Endothelial cell of umbilical vein (primary cell): ENCODE measurements around the gene PRKCQ. TPM values are rescaled to one million over a fixed set of nuclear protein-coding genes. Genes with fewer than 3 reads are reported as not detected.

Experiments
- BruUV-seq: library from RNA; stranded (reverse); fragments of 400-500 nt; replicated peaks from 2 replicates; lab custom pipeline; 2021; lab: Mats Ljungman, UMichigan
- CTCF ChIA-PET: fragments of 300-600, 350-600 bp; sonication (Branson Sonifier 250); formaldehyde crosslinking; loops from one replicate; lab custom pipeline; 2021; ENCODE audit warnings: antibody characterized with exemption, inconsistent platforms; lab: Charles Lee
- POLR2A ChIA-PET: fragments of 300-600, 350-600 bp; sonication (Branson Sonifier 250); formaldehyde crosslinking; loops from one replicate; lab custom pipeline; 2021; ENCODE audit warnings: antibody characterized with exemption, inconsistent platforms; lab: Charles Lee
- DNase-seq: peaks from one replicate; pipeline ENCODE4 v3.0.0-alpha.2; 2011; ENCODE audit warnings: low read depth, low spot score
- FAIRE-seq: peaks from 2 replicates; lab custom pipeline; 2011; peaks lifted over from hg19 to GRCh38; lab: Jason Lieb, UNC
- H2AFZ ChIP-seq: 2 replicates; pipeline ENCODE4 v1.6.0; 2012; ENCODE audit warnings: low read depth, low read length, control low read depth, inconsistent platforms
- H3K27ac ChIP-seq: 2 replicates; pipeline ENCODE4 v1.5.1; 2011; ENCODE audit warnings: low read depth, mild to moderate bottlenecking, control low read depth, low read length, moderate library complexity; ENCODE audit not compliant: insufficient read depth
- H3K27me3 ChIP-seq, 2 experiments: 2 replicates each; pipeline versions ENCODE4 v1.6.0 to v1.6.1; 2011; ENCODE audit warnings: low read length in 2 of 2, mixed read lengths in 1 of 2; ENCODE audit not compliant: control insufficient read depth in 2 of 2, insufficient read depth in 2 of 2
- H3K36me3 ChIP-seq, 2 experiments: 2 replicates in 1 of 2; 3 replicates in 1 of 2; pipeline ENCODE4 v1.5.1; 2011; ENCODE audit warnings: low read length in 2 of 2, mild to moderate bottlenecking in 1 of 2, moderate library complexity in 1 of 2; ENCODE audit not compliant: control insufficient read depth in 2 of 2, insufficient read depth in 2 of 2; ENCODE audit errors: extremely low read depth in 1 of 2
- H3K4me1 ChIP-seq: 3 replicates; pipeline ENCODE4 v1.5.1; 2011; ENCODE audit warnings: mild to moderate bottlenecking, low read length; ENCODE audit not compliant: control insufficient read depth, insufficient read depth; ENCODE audit errors: extremely low read depth
- H3K4me2 ChIP-seq: 2 replicates; pipeline ENCODE4 v1.6.1; 2011; ENCODE audit warnings: low read length, control low read depth, mixed read lengths; ENCODE audit not compliant: insufficient read depth
- H3K4me3 ChIP-seq, 3 experiments: fragments of 200-600 bp in 1 of 3; sonication (generic), shearing (Covaris generic) in 1 of 3; replicated peaks in 1 of 3; 2 replicates each; pipeline ENCODE4 v1.5.1; 2011 to 2016; ENCODE audit warnings: control low read depth in 3 of 3, low read length in 3 of 3, mild to moderate bottlenecking in 2 of 3, inconsistent platforms in 1 of 3, low read depth in 1 of 3, moderate library complexity in 1 of 3; ENCODE audit not compliant: insufficient read depth in 1 of 3
- H3K79me2 ChIP-seq: 2 replicates; pipeline ENCODE4 v1.6.0; 2012; ENCODE audit warnings: low read length, inconsistent platforms; ENCODE audit not compliant: control insufficient read depth, insufficient read depth
- H3K9ac ChIP-seq: replicated peaks from 2 replicates; pipeline ENCODE3; 2011; ENCODE audit warnings: low read length, control low read depth; ENCODE audit not compliant: insufficient read depth; ENCODE audit errors: extremely low read depth
- H3K9me1 ChIP-seq: replicated peaks from 3 replicates; pipeline ENCODE4 v1.6.0; 2011; ENCODE audit warnings: mild to moderate bottlenecking, low read length; ENCODE audit not compliant: control insufficient read depth, insufficient read depth; ENCODE audit errors: extremely low read depth
- H3K9me3 ChIP-seq: replicated peaks from 2 replicates; pipeline ENCODE4 v1.5.1; 2012; ENCODE audit warnings: low read length, inconsistent platforms; ENCODE audit not compliant: control insufficient read depth, insufficient read depth
- H4K20me1 ChIP-seq: replicated peaks from 2 replicates; pipeline ENCODE3; 2011; ENCODE audit warnings: mild to moderate bottlenecking, low read length; ENCODE audit not compliant: control insufficient read depth, insufficient read depth; ENCODE audit errors: extremely low read depth
- EZH2 ChIP-seq: IDR thresholded peaks from 2 replicates; pipeline ENCODE4 v1.6.1; 2012; ENCODE audit warnings: borderline replicate concordance, low read depth, mild to moderate bottlenecking, moderate library complexity, low read length, inconsistent platforms; ENCODE audit not compliant: severe bottlenecking
- FOS ChIP-seq: IDR thresholded peaks from 2 replicates; pipeline ENCODE4 v1.6.1; 2011; ENCODE audit warnings: mild to moderate bottlenecking, low read length, moderate library complexity, borderline replicate concordance; ENCODE audit not compliant: insufficient read depth
- GATA2 ChIP-seq: IDR thresholded peaks from 2 replicates; pipeline ENCODE4 v1.7.0; 2011; ENCODE audit warnings: low read depth, mild to moderate bottlenecking, moderate library complexity, mixed read lengths, low read length; ENCODE audit not compliant: insufficient read length, insufficient read depth
- JUN ChIP-seq: IDR thresholded peaks from 2 replicates; pipeline ENCODE4 v1.6.1; 2011; ENCODE audit warnings: borderline replicate concordance, low read depth; ENCODE audit not compliant: insufficient read length, insufficient read depth
- MYC ChIP-seq: IDR thresholded peaks from one replicate; pipeline ENCODE4 v1.6.1; 2011; ENCODE audit warnings: mild to moderate bottlenecking, low read depth, low read length
- POLR2A ChIP-seq: IDR thresholded peaks from 2 replicates; pipeline ENCODE4 v1.6.1; 2012; ENCODE audit warnings: low read depth, mild to moderate bottlenecking, control low read depth, low read length
- POLR2AphosphoS5 ChIP-seq: IDR thresholded peaks from 2 replicates; pipeline ENCODE4 v1.6.1; 2012; ENCODE audit warnings: low read depth, mild to moderate bottlenecking, control low read depth, low read length, moderate library complexity; ENCODE audit not compliant: insufficient read depth
- dilution Hi-C: fragments of 300-500 bp; cut with MboI; formaldehyde crosslinking; loops from one replicate; pipeline ENCODE4 v1.15.0; 2019; ENCODE audit warnings: low sequenced_read_pairs; ENCODE audit not compliant: extremely low pct_ligation_motif_present
- intact Hi-C: fragments of 100-400 bp; cut with micrococcal nuclease; formaldehyde crosslinking; loops from one replicate; pipeline ENCODE4 v1.10.0; 2022
- polyA plus RNA-seq, 4 experiments: library from polyadenylated mRNA; depleted of rRNA in 3 of 4; stranded (reverse) in 3 of 4; unstranded in 1 of 4; fragments of >200 nt; gene quantifications; 2 replicates each; pipeline versions ENCODE4 v1.2.1 to v1.2.3, GENCODE V29; 2011 to 2012; ENCODE audit warnings: missing spikeins in 1 of 4
- total RNA-seq: library from RNA; stranded (reverse); gene quantifications from 2 replicates; pipeline ENCODE4 v1.2.3, GENCODE V29; 2021
- TF ChIP-seq, protein P1 (sequence below), 2 donors: IDR thresholded peaks; 1 replicate in 1 of 2; 2 replicates in 1 of 2; pipeline ENCODE4 v1.5.1; 2011; ENCODE audit warnings: low read length in 2 of 2, mild to moderate bottlenecking in 2 of 2, moderate library complexity in 2 of 2, control low read depth in 1 of 2, inconsistent platforms in 1 of 2, low read depth in 1 of 2; ENCODE audit not compliant: insufficient read depth in 1 of 2; ENCODE audit errors: extremely low read depth in 1 of 2
- TF ChIP-seq, protein P2 (sequence below): IDR thresholded peaks from 2 replicates; pipeline ENCODE4 v1.6.1; 2011; ENCODE audit not compliant: insufficient read depth, insufficient read length

The PRKCQ gene
- total and polyA plus RNA-seq, 2 donors (not counting 3 experiments of a cell fraction or from before 2014, with no cell fraction given) = 0.32 to 0.55 TPM

DNA sequence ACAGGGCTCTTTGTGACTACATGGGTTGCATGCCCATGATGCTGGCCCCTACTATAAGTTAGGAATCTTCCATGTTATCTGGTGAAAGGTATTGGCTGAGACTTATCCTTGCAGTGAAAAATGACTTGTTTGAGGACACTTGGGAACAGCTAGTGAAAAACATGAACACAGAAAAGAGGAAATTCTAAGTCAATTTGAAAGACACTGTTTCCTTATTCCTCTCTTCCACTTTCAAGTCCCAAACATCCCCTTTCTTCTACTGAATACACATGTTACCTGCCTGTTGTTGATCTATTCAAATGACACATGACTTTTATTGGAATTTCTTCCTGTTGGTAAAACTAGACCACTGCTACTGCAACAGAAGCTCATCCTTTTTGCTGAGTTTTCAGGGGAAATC lies 29.5 kb upstream of the PRKCQ start:
- Histone ChIP-seq H3K9me1 (no peaks in the 10 kb centered on the region), H3K9me3 (no peaks in the 10 kb centered on the region), H3K4me2 (no peak overlapping the region), H4K20me1 (no peaks in the 10 kb centered on the region), H3K9ac (no peak overlapping the region), H3K4me3 (no peak overlapping the region), H3K36me3 (no peaks in the 10 kb centered on the region), H3K27me3 (no peaks in the 10 kb centered on the region), H3K4me1 (no peaks in the 10 kb centered on the region), H2AFZ (no peak overlapping the region), H3K79me2 (no peaks in the 10 kb centered on the region), H3K27ac (no peak overlapping the region)
- BruUV-seq = no TSS peak
- dilution Hi-C loops = no loop called here
- ChIA-PET CTCF (no interaction called here), POLR2A (no interaction called here)
- intact Hi-C loops = no loop called here
- FAIRE-seq (no peak), DNase-seq (no peak)
- no peak for TF ChIP-seq FOS
- TF ChIP-seq POLR2AphosphoS5 = no peak
- TF ChIP-seq, protein P1, sequence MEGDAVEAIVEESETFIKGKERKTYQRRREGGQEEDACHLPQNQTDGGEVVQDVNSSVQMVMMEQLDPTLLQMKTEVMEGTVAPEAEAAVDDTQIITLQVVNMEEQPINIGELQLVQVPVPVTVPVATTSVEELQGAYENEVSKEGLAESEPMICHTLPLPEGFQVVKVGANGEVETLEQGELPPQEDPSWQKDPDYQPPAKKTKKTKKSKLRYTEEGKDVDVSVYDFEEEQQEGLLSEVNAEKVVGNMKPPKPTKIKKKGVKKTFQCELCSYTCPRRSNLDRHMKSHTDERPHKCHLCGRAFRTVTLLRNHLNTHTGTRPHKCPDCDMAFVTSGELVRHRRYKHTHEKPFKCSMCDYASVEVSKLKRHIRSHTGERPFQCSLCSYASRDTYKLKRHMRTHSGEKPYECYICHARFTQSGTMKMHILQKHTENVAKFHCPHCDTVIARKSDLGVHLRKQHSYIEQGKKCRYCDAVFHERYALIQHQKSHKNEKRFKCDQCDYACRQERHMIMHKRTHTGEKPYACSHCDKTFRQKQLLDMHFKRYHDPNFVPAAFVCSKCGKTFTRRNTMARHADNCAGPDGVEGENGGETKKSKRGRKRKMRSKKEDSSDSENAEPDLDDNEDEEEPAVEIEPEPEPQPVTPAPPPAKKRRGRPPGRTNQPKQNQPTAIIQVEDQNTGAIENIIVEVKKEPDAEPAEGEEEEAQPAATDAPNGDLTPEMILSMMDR (IDR thresholded peaks at IDR 0.05; ENCODE audit: extremely low read depth in 1 of 2, insufficient read depth in 1 of 2, low read depth in 1 of 2, low read length in 2 of 2) = no peak
- TF ChIP-seq GATA2 = no peak
- no peak for TF ChIP-seq JUN
- TF ChIP-seq EZH2 = no peak
- no peak for TF ChIP-seq POLR2A
- TF ChIP-seq MYC = no peak
- TF ChIP-seq, protein P2, sequence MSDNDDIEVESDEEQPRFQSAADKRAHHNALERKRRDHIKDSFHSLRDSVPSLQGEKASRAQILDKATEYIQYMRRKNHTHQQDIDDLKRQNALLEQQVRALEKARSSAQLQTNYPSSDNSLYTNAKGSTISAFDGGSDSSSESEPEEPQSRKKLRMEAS = no peak
